Right renal pelvis (tissue), 4 donors: ENCODE results near the gene STXBP5L. TPM values are rescaled to one million over a fixed set of nuclear protein-coding genes. Genes with fewer than 3 reads are reported as not detected.
"Not testable (repeated sequence)": the region's sequence is repeated elsewhere in the genome, so short reads cannot be mapped to it uniquely, and the experiment has no call there.

Source experiments
- DNase-seq, 4 donors: peaks; one replicate each; pipeline ENCODE4 v3.0.0-alpha.2; 2013; ENCODE audit warnings: low read depth in 4 of 4, low spot score in 3 of 4, missing footprints in 1 of 4
- polyA plus RNA-seq, 4 donors: library from polyadenylated mRNA; unstranded; fragments of 120-200 nt; gene quantifications; one replicate each; pipeline ENCODE4 v1.2.1, GENCODE V29; 2013; ENCODE audit not compliant: insufficient read length in 4 of 4

Gene STXBP5L
- polyA plus RNA-seq, 4 donors, result 0.16 to 0.56 (median 0.21) TPM

DNA sequence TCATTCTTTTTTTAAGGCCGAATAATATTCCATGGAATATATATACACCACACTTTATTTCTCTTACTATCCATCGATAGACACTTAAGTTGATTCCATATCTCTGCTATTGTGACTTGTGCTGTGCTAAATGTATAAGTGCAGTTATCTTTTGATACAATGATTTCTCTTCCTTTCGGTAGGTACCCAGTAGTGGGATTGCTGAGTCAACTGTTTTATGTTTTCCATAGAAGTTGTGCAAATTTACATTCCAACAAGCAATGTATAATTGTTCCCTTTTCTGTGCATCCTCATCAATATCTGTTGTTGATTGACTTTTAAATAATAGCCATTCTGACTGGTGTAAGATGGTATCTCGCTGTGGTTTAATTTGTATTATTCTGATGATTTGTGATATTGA is 81.0 kb downstream of the STXBP5L start:
- DNase-seq, result no peak

DNA sequence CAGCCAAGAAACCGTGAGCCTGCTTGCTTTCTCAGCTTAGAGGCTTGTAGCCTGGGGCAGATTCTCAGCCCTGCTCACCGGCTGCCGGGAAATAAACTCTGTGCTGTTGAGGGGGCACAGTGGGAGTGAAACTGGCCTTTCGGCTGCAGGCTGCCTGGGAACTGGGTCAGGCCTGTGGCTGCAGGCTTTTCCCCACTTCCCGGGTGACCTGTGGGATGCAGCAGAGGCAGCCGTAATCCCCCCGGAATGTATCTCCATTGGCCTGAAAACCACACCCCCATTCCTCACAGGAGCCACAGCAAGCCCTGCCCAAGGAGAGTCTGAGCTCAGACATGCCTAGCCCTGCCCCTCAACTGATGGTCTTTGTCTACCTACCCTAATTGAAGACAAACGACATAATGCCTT is 110.9 kb downstream of the STXBP5L start:
- DNase-seq, result no peak

DNA sequence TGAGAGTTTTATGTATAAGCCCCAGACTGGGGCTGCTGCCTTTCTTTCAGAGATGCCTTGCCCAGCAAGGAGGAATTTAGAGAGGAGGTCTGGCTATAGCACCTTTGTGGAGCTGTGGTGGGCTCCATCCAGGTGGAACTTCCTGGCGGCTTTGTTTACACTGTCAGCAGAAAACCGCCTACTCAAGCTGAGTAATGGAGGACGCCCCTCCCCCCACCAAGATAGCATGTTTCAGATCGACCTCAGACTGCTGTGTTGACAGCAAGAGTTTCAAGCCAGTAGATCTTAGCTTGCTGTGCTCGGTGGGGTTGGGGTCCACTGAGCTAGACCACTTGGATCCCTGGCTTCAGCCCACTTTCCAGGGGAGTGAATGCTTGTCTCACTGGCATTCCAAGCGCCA is 155.6 kb downstream of the STXBP5L start:
- DNase-seq, result no peak

DNA sequence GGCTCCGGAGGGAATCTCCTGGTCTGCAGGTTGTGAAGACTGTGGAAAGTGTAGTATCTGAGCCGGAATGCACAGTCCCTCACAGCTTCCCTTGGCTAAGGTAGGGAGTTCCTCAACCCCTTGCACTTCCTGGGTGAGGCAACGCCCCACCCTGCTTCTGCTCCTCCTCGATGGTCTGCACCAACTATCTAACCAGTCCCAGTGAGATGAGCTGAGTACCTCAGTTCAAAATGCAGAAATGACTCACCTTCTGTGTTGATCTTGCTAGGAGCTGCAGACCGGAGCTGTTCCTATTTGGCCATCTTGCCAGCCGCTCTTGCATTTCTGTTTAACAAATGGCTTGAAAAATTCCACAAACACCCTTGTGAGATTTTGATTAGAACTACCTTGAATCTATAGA is 156.1 kb downstream of the STXBP5L start:
- DNase-seq, result no peak

DNA sequence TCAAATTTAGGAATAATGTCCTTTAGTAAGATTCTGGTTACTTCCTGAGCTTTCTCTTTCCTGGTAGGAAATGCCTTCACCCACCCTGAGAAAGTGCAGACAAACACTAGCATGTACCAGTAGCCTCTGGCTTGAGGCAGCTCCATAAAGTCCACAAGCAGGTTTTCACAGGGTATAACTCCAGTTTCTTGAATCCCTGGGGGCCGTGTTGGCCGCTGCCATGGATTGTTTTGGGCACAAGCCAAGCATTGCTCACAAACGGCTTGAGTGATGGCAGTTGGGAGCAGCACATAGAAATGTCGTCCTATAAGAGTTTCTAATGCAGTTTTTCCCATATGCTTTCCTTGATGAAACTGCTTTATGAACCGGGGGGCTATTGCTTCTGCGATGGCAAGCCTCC is 164.1 kb downstream of the STXBP5L start:
- peak in 1 of 4 donors; percentile 8 for DNase-seq

DNA sequence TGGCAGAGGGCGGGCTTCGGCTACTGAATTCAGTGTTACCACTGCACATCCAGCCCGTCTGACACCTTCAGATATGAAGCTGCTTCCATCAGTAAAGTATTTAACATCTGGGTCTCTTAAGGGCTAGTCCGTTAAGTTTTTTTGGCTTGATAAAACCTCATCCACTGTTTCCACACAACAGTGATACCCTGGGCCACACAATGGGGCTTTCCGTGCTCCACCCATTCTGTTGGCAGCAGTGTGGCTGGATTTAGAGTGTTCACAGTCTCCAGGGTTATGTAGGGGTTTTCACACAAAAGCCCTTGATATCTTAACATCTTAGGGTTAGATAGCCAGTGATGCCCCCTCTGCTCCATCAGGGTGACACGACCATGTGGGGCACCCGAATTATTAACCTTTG is 165.0 kb downstream of the STXBP5L start:
- no peak for DNase-seq

DNA sequence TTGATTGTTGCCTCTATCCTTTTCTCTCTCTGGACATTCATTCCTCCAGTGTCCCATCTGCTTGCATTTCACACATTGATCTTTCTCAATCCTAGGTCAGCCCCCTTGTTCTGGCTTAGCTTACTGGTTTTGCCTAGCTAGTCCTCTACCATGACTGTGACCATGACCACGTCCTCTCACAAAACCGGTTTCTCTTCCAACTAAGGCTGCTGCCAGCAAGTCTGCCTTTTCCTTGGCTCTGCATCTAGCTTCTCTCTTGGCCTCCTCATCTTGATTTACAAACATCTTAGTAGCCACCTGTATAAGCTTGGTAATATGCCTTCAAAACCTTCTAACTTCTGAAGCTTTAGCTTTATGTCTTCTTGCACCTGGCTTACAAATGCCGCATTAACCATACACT is 167.2 kb downstream of the STXBP5L start:
- DNase-seq, result no peak

DNA sequence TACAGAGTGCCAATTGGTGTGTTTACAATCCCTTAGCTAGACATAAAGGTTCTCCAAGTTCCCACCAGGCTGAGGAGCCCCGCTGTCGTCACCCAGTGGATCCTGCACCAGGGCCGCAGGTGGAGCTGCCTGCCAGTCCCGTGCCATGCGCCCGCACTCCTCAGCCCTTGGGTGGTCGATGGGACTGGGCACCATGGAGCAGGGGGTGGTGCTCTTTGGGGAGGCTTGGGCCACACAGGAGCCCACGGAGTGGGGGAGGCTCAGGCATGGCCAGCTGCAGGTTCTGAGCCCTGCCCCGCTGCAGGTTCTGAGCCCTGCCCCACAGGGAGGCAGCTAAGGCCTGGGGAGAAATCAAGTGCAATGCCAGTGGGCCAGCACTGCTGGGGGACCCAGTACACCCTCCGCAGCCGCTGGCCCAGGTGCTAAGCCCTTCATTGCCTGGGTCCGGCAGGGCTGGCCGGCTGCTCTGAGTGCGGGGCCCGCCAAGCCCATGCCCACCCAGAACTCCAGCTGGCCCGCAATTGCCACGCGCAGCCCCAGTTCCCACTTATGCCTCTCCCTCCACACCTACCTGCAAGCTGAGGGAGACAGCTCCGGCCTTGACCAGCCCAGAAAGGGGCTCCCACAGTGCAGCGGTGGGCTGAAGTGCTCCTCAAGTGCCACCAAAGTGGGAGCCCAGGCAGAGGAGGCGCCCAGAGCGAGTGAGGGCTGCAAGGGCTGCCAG is 170.5 kb downstream of the STXBP5L start:
- not testable (repeated sequence) for DNase-seq

DNA sequence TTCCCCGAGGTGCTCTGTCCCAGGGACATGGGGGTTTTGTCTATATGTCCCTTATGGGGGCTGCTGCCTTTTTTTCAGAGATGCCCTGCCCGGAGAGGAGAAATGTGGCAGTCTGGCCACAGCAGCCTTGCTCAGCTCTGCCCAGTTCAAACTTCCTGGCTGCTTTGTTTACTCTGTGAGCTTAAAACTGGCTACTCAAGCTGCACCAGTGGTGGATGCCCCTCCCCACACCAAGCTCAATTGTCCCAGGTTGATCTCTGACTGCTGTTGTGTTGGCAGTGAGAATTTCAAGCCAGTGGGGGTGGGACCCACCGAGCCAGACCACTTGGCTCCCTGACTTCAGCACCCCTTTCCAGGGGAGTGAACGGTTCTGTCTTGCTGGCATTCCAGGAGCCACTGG is 188.9 kb downstream of the STXBP5L start:
- DNase-seq, result no peak

DNA sequence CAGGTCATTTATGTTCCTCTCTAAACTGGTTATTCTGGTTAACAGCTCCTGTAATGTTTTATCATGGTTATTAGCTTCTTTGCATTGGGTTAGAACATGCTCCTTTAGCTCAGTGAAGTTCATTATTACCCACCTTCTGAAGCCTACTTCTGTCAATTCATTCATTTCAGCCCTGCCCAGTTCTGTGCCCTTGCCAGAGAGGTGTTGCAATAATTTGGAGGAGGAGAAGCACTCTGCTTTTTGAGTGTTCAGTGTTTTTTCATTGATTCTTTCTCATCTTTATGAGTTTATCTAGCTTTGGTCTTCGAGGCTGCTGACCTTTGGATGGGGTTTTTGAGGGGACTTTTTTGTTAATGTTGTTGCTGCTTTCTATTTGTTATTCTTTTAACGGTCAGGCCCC is 203.1 kb downstream of the STXBP5L start:
- not testable (repeated sequence) for DNase-seq

DNA sequence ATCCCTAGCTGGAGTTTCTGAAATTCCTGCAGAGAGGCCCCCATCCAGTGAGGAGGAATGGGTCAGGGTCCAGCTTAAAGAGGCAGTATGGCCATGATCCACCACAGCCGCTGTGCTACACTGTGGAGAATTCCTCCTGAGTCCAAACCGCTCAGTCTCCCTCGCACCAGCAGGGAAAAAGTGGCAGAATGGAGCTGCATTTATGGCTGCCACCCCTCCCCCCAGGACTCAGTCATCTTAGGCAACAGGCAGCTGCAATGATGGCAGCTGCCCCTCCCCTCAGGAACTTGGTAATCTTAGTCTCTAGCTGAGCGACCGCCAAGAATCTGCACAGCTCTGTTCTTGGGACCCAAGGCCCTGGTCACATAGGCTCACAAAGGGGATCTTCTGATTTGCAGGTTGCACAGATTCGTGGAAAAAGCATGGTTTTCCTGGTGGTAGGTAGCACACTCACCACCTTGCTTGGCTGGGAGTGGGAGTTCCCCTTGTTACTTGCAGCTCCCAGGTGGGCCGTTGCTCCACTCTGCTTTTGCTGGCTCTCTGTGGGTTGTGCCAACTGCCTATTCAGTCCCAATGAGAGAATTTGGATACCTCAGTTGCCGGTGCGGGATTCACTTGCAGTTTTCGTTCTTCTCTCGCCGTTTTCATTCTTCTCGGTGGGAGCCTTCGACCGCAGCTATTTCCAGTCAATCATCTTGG is 204.1 kb downstream of the STXBP5L start:
- DNase-seq, result no peak

DNA sequence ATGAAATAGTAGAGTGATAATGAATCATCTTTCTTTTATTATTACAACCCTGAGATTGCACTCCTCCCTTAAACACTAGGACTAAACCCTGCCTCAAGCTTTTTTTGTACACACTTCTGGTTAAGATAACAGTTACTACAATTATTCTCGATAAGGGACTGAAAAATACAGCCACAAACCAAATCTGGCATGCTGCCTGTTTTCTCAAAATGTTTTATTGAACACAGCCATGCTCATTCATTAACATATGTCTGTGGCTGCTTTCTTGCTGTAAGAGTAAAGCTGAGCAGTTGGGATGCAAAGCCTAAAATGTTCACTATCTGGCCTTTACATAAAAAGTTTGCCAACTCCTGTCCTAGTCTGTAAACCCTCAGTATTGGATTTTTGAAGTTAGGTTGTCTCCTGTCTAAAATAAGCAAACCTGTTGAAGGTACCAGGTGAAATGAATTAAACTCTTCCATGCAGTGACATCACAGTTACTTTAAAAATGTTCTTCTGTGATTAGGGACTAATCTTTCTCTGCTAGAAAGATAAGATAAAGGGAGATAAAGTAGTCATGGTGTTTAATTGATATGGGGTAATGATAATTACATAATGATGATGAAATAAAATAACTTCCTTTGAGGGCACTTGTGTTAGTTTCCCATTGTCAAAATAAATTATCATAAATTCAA is 218.2 kb downstream of the STXBP5L start:
- no peak for DNase-seq

DNA sequence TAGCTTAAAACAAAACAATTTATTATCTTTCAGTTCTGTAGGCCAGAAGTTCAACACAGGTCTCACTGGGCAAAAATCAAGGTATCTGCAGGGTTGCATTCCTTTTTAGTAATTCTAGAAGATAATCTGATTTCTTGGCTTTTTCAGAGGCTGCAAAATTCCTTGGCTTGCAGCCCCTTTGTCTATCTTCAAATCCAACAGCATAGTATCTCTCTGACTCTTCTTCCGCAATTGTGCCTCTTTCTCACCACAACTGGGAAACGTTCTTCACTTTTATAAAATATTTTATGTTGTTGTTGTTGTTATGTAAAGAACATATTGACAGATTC is 218.7 kb downstream of the STXBP5L start:
- no peak for DNase-seq

DNA sequence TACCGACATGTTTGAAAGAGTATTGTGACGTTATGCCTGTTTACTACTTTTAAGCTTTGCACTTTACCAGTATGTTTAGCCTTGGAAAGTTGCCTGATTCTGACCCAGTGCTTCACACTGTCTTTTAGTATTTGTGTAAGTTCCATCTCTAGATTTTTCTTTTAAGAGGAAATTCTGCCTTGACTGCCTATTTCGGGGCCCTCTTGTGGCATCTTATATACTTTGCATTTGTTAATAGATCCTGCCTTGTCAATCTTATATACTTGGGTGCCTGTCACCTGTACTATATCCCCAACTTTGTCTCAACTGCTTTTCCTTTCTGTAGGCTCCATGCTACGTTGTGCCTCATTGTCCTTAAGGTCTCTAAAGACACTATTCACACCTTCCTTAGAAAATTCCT is 244.6 kb downstream of the STXBP5L start:
- DNase-seq, result no peak

DNA sequence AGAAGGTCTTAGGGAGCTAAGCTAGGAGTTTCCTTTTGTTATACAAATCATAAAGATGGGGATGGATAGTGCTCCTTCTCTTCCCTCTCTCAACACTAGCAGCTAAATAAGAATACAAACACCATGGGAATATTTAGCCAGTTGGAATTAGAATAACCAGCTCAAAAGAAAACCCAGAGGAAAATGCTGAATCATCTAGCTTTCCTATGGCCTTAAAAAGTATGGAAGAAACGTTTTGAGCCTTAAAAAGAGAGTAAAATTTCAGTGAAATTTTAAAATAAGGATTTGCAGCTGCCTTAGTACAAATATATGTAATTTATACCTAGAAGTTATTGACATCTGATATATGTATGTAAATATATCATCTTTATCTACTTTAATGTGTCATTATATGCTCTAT is 245.8 kb downstream of the STXBP5L start:
- no peak for DNase-seq

DNA sequence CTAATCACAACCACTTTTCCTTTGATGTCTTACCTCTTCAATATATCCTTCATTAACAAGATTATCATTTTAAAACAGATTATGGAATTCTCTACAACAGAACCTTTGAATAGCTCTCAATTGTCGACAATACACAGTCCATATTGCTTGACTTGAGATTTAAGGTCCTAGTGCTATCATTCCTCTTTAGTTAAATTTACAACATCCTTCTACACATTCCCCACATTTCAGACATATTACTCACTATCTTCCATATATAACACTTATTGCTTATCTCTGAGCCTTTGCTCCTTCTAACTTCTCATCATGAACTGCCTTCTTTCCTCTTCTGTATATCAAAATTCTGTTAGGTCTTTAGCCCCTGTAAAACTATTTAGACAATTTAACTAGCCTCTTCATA is 247.0 kb downstream of the STXBP5L start:
- DNase-seq, result no peak

DNA sequence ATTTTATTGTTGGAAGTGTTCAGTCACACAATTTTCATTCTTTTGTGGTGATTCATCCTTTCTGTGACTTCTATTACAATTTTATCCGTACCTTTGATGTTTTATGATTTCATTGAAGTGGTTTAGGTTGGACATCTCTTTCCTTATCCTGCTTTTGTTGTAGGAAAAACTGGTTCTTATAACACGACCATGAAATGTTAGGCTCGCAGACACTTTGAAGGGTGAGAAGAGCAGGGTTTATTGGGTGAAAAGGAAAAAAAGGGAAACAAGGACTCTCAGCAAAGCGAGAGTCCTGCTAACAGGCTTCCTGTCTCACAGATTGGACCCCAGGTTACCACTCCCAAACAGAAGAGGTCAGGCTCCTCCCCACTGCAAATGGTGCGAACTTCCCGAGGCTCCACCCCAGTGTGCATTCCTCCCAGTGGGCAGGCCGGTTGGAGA is 257.4 kb downstream of the STXBP5L start:
- DNase-seq, result no peak

DNA sequence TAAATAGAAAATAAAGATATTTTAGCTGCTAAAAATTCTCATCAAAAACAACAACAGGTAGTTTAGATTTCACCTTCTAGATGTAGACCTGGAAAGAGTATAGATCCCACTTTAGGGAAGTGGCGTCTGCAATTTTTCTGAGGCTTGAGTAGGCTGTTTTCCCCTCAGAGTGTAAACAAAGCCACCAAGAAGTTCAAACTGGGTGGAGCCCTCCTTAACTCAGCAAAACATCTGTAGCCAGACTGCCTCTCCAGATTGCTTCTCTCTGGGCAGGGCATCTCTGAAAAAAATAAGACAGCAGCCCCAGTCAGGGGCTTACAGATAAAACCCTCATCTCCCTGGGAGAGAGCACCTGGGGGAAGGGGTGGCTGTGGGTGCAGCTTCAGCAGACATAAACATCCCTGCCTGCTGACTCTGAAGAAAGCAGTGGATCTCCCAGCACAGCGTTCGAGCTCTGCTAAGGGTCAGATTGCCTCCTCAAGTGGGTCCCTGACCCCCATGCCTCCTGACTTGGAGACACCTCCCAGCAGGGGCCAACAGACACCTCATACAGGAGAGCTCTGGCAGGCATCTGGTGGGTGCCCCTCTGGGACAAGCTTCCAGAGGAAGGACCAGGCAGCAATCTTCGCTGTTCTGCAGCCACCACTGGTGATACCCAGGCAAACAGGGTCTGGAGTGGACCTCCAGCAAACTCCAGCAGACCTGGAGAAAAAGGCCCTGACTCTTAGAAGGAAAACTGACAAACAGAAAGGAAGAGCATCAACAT is 259.6 kb downstream of the STXBP5L start:
- DNase-seq, result no peak

DNA sequence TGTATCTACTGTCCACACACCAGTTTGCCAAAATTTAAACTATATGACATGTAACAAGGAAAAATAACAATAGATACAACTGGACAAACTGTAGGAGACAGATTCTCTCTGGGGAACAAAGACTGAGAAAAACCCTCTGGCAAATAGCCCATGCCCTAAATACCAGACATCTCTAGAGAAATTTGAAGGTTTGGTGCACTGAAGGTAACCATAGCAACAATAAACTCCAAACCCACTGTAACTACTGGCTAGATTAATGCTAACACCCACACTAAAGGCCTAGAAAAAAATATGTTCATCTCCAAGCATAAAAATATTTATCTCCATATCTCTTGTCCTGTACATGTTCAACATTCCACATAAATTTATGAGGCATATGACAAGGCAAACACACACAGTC is 267.1 kb downstream of the STXBP5L start:
- DNase-seq, result no peak

DNA sequence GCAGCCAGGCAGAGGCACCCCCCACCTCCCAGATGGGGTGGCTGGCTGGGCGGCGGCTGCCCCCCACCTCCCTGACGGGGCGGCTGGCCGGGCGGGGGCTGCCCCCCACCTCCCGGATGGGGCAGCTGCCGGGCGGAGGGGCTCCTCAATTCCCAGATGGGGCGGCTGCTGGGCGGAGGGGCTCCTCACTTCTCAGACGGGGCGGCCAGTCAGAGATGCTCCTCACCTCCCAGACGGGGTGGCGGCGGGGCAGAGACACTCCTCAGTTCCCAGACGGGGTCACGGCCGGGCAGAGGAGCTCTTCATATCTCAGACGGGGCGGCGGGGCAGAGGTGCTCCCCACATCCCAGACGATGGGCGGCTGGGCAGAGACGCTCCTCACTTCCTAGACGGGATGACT is 282.6 kb downstream of the STXBP5L start:
- DNase-seq, result not testable (repeated sequence)

DNA sequence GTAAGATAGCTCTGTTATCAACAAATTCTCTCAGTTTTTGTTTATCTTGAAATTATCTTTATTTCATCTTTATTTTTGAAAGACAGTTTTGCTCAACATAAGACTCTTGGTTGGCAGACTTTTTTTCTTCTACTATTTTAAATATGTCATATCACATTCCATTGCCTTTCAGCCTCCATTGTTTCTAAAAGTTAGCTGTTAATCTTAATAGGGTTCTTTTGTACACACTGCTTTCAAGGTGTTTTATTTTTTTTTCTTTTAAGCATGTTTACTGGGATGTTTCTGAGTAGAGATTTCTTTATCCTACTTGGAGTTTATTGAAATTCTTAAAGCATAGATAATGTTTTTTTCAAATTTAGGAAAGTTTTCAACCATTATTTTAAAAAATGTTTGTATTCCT is 294.6 kb downstream of the STXBP5L start:
- DNase-seq, result no peak
